Lower leg skin (tissue), 4 donors: ENCODE data around the gene IL23A. TPM values are rescaled to one million over a fixed set of nuclear protein-coding genes. Genes with fewer than 3 reads are reported as not detected.

Experiments used
- DNase-seq, 2 donors: peaks; one replicate each; pipeline ENCODE4 v3.0.0-alpha.2; 2019; ENCODE audit warnings: low spot score in 2 of 2
- H3K4me3 ChIP-seq: fragments of 200-600 bp; sonication (generic); 2 replicates; pipeline ENCODE4 v1.5.1; 2017; ENCODE audit warnings: mild to moderate bottlenecking, low read depth; ENCODE audit not compliant: poor library complexity, severe bottlenecking
- CTCF ChIP-seq, 3 donors: fragments of 450-650 bp; IDR thresholded peaks; one replicate each; pipeline ENCODE4 v1.5.1; 2016; ENCODE audit warnings: antibody characterized with exemption in 3 of 3, mild to moderate bottlenecking in 3 of 3, moderate library complexity in 2 of 3
- POLR2A ChIP-seq, 2 donors: fragments of 450-650 bp; IDR thresholded peaks; one replicate each; pipeline ENCODE4 v1.6.1; 2016 to 2017; ENCODE audit warnings: antibody characterized with exemption in 2 of 2, mild to moderate bottlenecking in 1 of 2, moderate library complexity in 1 of 2
- WGBS, 2 donors: methylation state at CpG; one replicate each; pipeline ENCODE4 v1.1.5; 2018; 5-methylcytosine and 5-hydroxymethylcytosine counted together
- intact Hi-C: fragments of 100-400 bp; cut with DNase I; formaldehyde crosslinking; loops from one replicate; pipeline ENCODE4 v1.15.0; 2023; ENCODE audit warnings: low total_unique reads
- total RNA-seq, 4 donors: library from RNA; depleted of rRNA; stranded (reverse); fragments of >200 nt; gene quantifications; one replicate each; pipeline ENCODE4 v1.1.0, GENCODE V29; 2016

The IL23A gene
- total RNA-seq, 4 donors from 2014 or later, result 0.45 TPM; not detected in 3

- TF ChIP-seq POLR2A (IDR thresholded peaks at IDR 0.05) (no peak), CTCF (IDR thresholded peaks at IDR 0.05) (no peak)
- DNase-seq, result no peak
- intact Hi-C loops, result no loop called here
- 68 to 81% methylated on average over 8 of the region's 8 CpGs for WGBS, 2 donors
- H3K4me3 ChIP-seq, result no peak overlapping the region
These were observed 22.9 kb downstream of the IL23A start for GRCh38 chr12:56361487-56362129.

DNA sequence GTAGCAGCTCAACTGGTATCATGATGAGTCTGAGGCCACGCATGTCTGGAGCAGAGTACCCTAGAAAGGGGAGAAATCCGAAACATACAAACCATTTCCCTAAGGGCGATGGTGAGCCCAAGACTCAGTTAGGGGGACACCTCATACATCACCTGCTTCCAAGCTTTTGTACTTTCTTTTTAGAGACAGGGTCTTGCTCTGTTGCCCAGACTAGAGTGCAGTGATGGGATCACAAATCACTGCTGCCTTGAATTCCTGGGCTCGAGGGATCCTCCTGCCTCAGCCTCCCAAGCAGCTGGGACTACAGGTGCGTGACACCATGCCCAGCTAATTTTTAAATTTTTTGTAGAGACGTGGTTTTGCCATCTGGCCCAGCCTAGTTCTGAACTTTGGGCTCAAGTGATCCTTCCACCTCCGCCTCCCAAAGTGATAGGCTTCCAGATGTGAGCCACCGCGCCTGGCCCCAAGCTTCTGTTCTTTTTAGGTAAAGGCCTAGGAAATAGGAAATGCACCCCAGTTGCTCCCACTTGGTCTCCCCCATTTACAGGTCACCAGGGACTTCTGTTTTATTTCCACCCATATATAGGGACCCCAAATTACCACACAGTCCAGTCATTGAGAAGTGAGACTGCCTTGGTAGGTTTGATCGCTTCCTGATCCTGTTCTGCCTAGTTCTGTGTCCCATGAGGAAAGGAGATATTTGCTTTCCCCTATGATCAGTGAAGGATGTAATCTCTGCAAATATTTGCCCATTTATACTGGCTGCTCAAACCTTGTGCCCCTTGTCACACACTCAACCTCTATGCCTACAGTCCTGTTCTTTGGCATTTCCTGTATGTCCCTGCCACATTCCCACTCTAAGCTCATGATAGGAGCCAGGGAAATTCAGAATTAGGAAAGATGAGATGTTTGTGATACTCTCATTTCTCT, 23.7 kb downstream of the IL23A start, which contains the start of gene APOF:
Gene APOF, minus strand, starts transcription at position 728 of the 930 bp plus-strand sequence. Its CDS starts 112 bp downstream, at position 616.
- 92 to 93% methylated on average over 10 of the region's 10 CpGs for WGBS, 2 donors
- intact Hi-C loops, result no loop called here

GRCh38 chr12:56366948-56367347, 28.3 kb downstream of the IL23A start:
- no peak for DNase-seq
- 87 to 88% methylated on average over 3 of the region's 3 CpGs for WGBS, 2 donors
- TF ChIP-seq CTCF (IDR thresholded peaks at IDR 0.05) (no peak), POLR2A (IDR thresholded peaks at IDR 0.05) (no peak)
- H3K4me3 ChIP-seq, result no peak overlapping the region
- intact Hi-C loops, result no loop called here

More for the DNA sequence above, 23.7 kb downstream of the IL23A start, which contains the start of gene APOF:
- DNase-seq, result no peak
- no peak within 1 kb of the TSS for H3K4me3 ChIP-seq
- TF ChIP-seq CTCF (IDR thresholded peaks at IDR 0.05), result no peak
- no peak for TF ChIP-seq POLR2A (IDR thresholded peaks at IDR 0.05)

DNA sequence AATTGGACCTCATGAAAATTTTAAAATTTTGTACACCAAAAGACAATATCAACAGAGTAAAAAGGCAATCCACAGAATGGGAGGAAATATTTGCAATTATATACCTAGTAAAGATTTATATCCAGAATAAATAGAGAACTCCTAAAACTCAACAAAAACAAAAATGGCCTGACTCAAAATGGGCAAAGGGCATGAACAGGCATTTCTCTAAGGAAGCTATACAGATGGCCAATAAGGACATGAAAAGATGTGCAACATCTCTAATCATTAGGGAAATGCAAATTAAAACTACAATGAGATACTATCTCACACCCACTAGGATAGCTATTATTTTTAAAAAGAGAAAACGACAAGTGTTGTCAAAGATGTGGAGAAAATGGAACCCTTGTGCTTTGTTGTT, 34.8 kb downstream of the IL23A start:
- no peak for DNase-seq
- WGBS, 2 donors, result 91 to 97% methylated on average over 1 of the region's 1 CpG
- no peak overlapping the region for H3K4me3 ChIP-seq
- intact Hi-C loops, result no loop called here
- no peak for TF ChIP-seq POLR2A (IDR thresholded peaks at IDR 0.05)
- TF ChIP-seq CTCF (IDR thresholded peaks at IDR 0.05), result no peak

GRCh38 chr12:56374726-56375597, 36.3 kb downstream of the IL23A start:
- DNase-seq, result peak in 1 of 2 donors; percentile 20
- intact Hi-C loops, result no loop called here

More at GRCh38 chr12:56374726-56375597, 36.3 kb downstream of the IL23A start:
- 79 to 84% methylated on average over 7 of the region's 7 CpGs for WGBS, 2 donors
- H3K4me3 ChIP-seq, result no peak overlapping the region
- TF ChIP-seq POLR2A (IDR thresholded peaks at IDR 0.05) (no peak), CTCF (IDR thresholded peaks at IDR 0.05) (no peak)
